Activated CD8-positive, alpha-beta memory T cell treated with anti-CD3 and anti-CD28 coated beads for 4 hours (primary cell): ENCODE results near the gene MIS18BP1.
"Not testable (repeated sequence)": the region's sequence is repeated elsewhere in the genome, so short reads cannot be mapped to it uniquely, and the experiment has no call there.

Experiments
- DNase-seq, 2 donors: peaks; one replicate each; pipeline ENCODE4 v3.0.0-alpha.2; 2020; ENCODE audit warnings: low read depth in 2 of 2

MIS18BP1 gene

DNA sequence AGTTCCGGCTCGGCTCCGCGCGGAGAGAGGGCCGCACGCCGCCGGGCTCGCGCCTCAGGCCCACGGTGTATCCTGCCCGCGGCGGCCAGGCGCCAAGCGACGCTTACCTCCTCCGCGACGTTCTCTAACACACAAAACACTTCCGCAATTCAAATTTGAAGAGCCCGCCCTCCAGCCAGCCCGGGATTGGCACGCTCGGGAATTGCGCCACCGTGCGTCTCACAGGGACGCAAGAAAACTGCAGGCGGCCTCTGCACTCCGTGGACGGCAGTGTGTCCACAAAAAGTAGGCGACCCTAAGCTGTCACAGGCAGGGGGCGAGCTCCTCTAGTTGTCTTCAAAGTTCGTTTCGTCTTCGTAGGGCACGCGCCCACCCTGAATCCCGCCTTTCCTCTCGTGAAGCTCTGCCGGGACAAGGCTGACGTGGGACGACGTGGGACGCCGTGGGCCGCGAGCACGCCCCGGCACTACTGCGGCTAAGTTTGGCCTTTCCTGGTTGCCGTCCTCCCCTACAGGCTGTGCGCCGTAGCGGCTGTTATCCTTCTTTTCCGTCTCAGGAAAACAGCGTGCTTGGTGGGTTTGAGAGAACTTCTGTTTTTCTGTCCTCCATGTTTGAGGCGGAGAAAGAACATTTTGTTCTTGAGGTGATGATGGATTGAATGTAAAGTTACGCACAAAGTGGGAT lies at the start of gene MIS18BP1:
Gene MIS18BP1, minus strand, starts transcription at position 133 of the 684 bp plus-strand sequence. CDS start 5,916 bp downstream, outside the sequence.
- peak; percentile 84 to 89 for DNase-seq

DNA sequence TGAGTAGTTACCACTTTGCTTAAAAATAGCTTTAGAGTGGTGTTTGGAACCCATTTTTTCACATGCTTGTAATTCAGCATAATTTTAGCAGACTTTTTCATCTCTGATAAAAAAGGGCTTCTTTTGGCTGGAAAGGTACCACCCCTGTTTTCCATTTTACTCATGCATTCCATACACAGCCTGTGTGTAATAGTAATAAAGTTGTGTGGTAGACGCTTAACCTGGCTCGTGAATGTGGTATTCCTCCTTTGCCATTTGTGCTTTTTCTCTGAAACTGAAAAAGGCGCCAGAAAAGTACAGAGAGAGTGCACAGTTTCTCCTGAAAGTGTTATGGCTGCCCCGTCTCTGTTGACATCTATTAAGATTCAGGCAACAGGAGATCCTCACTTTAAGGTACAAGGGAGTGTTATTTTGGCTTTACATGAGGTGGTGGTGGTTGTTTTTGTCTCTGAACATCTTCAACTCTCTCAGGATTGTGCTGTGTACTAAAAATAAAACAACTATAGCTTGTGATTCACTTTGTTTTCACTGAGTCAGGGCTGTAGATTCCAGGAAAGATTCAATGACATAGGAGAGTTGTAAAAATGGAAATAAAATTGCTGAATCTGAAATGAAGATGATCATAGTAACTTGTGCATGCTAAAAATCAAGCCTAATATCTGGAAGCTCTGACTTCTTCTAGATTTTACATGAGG lies 45.6 kb upstream of the MIS18BP1 start:
- no peak for DNase-seq

DNA sequence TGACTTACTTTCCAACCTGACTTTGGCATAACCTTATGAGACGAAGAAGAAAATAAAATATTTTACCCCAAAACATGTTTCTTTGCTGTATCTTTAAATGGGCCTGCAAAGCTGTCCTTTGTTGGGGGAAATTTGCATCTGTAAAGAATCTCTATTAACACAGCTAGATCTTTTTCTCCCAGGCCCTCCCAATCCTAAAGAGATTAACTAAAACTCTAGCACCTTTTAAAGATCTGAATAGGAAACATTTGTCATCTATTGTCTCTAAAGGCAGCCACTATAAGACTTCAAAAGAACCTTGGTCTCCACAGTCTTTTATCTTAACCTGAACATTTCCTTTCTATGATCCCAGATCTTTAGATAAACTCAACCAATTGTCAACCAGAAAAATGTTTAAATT lies 41.8 kb upstream of the MIS18BP1 start:
- DNase-seq = not testable (repeated sequence)

DNA sequence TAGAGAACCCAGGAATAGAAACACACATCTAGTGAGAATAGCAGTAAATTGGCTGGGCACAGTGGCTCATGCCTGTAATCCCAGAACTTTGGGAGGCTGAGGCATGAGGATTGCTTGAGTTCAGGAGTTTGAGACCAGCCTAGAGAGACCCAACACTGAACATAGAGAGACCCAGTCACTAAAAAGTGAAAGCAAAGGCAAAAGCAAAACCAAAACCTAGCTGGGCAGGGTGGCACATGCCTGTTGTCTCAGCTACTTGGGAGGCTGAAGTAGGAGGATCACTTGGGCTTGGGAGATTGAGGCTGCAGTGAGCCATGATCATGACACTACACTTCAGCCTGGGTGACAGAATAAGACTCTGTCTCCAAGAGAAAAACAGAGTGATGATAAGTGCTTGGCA lies 37.5 kb upstream of the MIS18BP1 start:
- DNase-seq = no peak

DNA sequence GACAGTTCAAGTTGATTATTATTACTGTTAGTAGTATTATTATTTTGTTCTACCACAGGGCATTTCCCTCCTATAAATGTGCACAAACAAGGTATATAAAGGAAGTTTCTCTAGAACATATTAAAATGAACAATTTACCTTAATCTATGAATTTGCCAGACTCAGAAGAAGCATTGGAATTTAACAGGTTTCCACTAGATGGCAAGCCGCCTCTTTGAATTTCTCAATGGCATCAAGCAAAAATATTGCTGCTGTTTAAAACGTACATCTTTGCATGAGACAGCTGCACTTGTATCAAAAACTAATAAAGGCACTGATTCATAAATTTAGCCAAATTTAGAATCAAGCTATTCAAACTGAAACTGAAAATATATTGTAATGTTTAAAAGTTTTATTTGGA lies 34.6 kb upstream of the MIS18BP1 start:
- DNase-seq = no peak

DNA sequence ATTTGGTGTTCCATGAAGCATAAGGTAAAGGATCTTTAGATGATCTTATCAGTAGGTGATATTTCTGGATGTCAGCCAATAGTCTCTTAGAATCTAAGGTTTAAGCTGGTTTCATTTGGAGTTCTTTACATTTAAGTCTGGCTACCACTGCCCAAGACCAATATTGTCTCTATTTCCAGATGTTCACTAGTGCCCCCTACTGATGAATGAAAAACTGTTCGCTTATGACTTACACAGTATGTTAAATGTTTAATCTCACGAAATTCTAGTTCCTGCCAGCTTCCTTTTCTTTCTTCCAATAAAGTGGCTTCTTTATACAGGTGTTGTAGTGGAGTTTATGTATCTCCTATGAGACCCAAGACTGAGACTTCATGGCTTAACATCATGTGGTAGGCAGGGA lies 31.8 kb upstream of the MIS18BP1 start:
- DNase-seq = no peak

DNA sequence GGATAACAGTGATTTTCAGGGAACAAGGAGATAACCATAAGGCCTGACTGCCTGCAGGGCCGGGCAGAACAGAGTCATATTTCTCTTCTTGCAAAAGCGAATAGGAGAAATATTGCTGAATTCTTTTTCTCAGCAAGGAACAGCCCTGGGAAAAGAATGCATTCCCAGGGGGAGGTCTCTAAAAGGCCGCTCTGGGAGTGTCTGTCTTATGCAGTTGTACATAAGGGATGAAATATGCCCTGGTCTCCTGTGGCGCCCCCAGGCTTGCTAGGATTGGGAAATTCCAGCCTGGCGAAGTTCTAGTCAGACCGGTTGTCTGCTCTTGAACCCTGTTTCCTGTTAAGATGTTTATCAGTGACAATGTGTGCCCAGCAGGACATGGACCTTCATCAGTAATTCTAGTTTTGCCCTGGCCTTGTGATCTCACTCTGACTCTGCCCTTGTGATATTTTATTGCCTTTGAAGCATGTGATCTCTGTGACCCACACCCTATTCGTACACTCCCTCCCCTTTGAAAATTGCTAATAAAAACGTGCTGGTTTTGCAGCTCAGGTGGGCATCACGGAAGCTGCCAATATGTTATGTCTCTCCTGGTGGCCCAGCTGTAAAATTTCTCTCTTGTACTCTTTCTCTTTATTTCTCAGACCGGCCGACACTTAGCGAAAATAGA lies 28.9 kb upstream of the MIS18BP1 start:
- not testable (repeated sequence) for DNase-seq

DNA sequence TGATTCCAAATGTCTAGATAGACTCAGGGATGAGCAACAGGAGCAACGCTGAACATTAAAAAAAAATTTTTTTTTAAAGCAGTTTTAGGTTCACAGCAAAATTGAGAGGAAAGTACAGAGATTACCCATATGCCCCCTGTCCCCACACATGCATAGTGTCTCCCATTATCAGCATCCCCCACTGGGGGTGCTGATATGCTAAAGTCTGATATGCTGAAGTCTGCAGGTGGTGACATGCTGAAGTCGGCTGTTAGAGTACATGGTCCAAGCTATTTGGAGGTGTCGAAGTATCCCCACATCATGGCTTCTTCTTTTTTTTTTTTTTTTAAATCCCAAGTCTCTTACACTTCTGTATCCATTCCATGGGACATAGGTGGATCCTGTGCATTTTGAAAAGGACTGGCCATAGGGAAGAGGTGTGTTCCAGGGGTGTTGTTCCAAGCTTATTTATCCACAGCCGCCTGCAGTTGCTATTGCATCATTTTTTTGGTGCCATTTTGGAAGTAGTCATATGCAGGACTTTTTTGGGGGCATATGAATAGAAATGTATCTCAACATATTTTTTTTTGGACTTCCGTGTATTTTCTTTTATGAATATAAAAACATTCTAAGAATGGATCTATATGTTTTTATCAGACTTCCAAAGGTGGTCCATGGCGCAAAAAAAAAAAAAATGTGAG lies 19.0 kb upstream of the MIS18BP1 start:
- no peak for DNase-seq

DNA sequence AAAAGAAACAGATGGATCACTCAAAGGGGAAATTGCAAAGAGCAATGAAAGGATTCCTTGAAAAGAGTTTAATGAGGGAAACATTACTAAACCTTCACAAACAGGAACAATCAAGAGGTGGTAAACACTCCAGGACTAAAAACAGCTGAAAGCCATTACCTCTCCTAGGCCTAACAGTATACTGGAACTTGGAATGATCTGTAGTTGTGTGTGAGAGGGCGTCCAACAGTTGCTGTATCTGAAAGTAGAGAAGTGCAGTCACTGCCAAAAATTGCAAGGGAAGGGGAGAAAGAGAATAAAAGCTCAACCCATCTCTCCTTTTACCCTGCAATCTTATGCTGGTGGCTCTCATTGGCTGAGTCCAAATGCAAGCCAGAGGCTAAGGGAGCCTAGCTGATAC lies 17.0 kb upstream of the MIS18BP1 start:
- no peak for DNase-seq

DNA sequence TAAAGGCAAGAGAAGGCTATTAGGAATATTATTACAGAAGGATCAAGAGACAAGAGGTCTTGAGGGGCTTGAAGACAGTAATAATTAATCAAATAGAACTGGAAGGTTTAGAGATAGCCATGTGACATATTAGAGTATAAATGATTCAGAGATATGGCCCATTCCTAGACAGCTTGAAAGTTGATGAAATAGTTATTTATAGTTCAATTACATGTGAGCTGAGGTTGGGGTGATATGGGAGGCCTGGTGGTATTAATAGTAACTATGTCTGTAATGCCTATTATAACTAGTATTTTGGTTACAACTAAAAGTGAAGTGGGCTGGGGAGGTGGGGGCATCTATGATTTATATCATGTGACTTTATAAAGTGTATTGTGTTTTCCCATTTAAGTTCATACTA lies 14.1 kb upstream of the MIS18BP1 start:
- no peak for DNase-seq

DNA sequence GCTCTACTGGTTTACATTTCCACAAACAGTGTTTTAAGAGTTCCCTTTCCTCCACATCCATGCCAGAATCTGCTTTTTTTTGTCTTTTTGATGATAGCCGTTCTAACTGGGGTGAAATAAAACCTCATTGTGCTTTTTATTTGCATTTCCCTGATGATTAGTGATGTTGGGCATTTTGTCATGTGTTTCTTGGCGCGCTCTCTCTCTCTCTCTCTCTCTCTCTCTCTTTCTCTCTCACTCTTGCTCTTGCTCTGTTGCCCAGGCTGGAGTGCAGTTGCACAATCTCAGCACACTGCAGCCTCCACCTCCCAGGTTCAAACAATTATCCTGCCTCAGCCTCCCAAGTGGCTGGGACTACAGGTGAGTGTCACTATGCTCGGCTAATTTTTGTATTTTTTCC lies 9.6 kb upstream of the MIS18BP1 start:
- DNase-seq = no peak

DNA sequence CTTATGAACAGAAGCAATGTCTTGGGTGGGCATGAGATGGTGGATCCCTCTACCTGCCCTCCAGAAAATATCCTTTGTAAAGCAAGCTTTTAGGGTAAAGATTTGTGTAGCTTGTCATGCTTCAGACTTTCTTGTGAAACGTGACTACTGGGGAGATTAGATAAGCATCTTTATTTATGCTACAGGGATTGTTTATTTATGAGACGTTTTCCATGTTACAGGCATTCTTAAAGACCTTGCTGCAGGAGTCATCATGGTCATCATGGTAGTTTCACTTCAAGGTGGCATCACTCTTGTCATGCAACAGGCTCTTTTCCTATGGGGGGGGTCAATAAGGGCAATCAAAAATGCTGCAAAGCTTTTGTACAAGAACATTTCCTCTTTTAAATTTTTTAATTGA lies 8.2 kb upstream of the MIS18BP1 start:
- DNase-seq = no peak

DNA sequence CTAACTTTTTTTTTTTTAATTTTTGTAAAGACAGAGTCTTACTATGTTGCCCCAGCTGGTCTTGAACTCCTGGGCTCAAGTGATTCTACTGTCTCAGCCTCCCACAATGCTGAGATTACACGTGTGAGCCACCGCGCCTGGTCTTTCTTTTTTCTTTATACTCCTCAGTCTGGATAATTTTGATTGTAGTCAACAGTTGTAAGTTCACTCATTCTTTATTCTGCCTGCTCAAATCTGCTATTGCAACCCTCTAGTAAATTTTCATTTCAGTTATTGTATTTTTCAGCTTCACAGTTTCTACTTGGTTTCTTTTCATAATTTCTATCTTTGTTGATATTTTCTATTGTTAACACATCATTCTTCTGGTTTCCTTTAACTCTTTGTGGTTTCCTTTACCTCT lies 5.8 kb upstream of the MIS18BP1 start:
- no peak for DNase-seq

DNA sequence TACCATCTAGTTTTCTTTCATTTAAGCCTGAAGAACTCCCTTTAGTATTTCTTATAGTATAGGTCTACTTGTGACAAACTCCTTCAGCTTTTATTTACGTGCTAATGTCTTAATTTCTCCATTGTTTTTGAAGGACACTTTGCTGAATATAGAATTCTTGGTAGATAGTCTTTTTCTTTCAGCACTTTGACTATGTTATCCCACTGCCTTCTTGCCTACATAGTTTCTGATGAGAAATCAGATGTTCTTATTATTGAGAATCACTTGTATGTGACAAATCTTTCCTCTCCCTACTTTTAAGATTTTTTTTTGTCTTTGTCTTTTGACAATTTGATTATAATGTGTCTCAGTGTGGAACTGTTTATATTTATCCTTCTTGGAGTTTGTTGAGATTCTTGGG lies 5.1 kb upstream of the MIS18BP1 start:
- DNase-seq = no peak

DNA sequence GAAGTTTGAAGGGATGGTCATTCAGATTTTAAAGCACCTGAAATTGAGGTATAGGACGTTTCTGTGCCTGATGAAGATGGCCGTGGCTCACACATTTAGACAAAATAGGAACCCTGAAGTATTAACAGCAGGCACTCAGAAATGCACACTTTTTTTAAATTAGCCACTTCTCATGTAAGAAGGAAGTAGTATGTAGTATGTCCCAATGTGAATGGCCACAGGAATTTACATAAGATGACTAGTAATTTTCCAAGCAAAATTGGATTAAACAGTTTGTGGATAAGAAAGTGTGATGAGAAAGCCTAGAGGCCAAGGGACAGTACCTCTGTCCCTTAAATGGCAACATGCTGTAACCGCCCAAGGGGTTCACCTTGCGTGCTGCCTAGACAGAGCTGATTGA lies 1.8 kb upstream of the MIS18BP1 start:
- no peak for DNase-seq

DNA sequence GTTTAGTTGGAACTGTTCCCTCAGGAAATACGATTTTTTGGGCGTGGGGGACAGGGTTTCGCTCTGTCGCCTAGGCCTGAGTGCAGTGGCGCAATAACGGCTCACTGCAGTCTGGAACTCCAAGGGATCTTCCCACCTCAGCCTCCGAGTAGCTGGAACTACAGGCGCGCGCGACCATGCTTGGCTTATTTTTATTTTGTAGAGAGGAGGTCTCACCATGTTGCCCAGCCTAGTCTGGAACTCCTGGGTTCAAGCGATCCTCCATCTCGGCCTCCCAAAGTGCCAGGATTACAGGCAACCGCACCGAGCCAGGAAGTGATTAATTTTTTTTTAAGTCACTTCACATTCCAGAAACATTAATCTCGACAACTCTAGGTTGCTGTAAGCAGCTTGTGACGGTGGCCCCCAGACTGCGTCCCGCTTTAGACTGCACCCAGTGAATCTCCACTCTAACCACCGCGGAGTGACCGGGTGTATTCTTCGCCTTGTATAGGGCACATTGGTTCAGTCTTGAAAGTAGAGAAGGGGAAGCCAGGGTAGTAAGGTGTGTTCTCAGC lies 830 bp upstream of the MIS18BP1 start:
- no peak for DNase-seq

DNA sequence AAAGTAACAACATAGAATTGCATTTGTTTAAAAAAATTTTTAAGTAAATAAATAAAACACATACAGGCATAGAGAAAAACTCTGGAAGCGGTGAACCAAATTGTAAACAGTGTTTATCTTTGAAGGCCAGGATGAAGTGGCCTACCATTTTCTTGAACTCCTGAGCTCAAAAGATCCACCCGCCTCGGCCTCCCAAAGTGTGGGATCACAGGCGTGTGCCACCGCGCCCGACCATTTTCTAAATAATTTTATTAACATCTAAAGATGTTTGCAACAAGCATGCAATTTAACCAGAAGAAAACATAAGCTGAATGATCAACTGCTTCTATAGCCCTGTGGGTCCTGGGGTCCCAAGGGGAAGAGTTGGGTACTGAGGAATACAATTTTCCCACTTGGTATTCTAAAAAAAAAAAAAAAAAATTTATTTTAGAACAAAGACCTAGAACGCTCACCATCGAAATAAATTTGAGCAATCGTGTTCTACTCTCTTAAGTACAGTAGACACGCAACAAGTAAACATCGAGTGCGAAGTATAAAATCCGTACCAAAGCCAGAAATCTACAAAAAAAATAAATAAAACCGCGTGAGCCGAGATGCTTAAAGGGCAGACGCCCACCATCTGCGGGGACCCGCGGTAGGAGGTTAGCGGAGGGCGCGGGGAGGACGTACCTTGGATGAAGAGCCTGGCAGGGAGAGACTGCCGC lies 484 bp downstream of the MIS18BP1 start:
- DNase-seq = no peak

DNA sequence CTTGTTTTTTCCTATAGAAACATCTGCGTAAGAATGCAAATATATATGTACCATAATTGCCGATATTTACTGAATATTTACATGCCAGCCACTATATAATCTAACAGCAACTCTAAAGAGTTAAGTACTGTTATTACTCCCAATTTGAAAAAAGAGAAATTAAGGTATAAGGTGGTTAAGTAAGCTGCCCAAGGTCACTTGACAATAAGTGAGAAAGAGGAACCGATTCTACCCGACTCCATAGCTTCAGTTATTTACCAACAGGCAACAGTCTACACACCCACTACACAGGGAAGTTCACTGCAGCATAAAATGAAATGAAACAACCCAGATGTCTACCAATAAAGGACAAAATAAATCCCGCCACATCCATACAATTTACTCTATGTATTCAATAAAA lies 1.1 kb downstream of the MIS18BP1 start:
- DNase-seq = no peak

DNA sequence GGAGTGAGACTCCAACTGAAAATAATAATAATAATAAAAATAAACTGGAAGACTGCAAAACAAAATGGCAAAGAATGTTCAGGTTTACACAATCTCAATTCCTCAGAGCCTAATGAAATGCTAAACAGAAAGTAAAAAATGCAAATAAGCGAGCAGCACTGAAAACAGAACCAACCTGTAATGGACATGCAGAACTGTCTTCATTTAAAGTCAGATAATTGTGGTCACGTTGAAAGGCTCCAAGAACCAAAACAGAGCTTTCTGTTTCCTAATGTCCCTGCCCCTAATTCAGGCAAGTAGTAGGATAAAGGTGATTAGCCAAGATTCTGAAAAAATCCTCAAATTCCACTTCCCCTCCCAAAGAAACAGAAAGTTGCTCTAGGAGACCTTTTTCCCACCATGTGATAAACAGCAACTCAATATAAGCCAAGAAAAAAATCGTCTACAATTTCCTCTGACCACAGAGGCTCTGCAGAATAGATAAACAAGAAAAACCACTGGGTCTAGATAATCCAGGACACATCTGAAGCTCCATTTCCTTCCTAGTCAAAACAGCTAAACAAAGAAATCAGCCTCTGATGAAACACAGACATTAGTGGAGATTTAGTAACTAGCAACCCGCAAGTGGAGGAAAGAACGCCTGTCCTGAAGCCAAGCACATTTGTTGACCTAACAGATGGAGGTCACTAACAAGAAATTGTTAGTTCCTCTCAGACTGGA lies 3.0 kb downstream of the MIS18BP1 start:
- DNase-seq = no peak

DNA sequence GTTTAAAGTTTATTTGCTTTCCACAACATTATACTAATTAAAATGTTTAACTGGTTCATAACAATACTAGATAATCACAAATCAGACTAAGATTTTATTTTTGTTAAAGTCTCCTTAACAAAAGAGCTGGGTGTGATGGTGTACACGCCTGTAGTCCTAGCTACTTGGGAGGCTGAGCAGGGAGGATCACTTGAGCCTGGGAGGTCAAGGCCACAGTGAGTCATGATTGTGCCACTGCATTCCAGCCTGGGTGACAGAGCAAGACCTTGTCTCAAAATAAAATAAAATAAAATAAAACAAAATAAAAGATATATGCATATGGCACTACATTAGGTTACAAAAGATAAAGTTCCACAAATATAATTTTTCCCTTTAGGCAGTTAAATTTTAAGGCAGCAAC lies 5.6 kb downstream of the MIS18BP1 start:
- no peak for DNase-seq

DNA sequence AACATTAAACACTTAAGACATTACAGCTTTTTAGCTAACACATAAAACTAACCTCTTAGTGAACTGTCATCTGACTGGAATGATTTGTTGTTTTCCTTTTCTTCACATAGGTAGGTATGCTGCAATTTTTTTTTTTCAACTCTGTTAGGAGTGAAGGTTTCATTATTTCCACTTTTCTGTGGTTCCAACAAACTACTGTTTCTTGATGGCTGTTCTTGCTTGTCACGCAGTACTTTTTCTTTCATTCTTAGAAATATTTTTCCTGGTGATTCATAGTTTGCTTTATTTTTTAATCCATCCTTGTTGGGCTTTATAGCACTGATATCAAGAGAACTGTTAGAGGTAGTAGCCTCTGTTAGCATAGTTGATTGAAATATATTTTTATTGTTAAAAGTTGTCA lies 6.3 kb downstream of the MIS18BP1 start:
- DNase-seq = no peak
